GM18498 (cell line): ENCODE results near the gene DUSP3.

Experiments
- ATAC-seq: cut with Tn5 transposase; IDR thresholded peaks from one replicate; pipeline ENCODE4 v1.9.1; 2021; ENCODE audit warnings: mild to moderate bottlenecking, moderate library complexity; ENCODE audit not compliant: unreplicated experiment

DUSP3 gene

DNA sequence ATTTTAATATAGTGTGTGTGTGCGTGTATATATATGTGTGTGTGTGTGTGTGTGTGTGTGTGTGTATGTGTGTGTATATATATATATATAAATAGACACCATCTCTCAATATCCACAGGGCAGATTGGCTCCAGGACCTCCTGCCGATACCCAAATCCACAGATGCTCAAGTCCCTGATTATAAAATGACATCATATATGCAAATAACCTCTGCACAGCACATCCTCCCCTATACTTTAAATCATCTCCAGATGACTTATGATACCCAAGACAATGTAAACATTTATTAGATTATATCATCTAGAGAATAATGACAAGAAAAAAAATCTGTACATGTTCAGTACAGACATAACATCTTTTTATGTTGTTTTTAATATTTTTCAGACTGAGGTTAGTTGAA lies 7.8 kb downstream of the DUSP3 start:
- ATAC-seq: no peak

DNA sequence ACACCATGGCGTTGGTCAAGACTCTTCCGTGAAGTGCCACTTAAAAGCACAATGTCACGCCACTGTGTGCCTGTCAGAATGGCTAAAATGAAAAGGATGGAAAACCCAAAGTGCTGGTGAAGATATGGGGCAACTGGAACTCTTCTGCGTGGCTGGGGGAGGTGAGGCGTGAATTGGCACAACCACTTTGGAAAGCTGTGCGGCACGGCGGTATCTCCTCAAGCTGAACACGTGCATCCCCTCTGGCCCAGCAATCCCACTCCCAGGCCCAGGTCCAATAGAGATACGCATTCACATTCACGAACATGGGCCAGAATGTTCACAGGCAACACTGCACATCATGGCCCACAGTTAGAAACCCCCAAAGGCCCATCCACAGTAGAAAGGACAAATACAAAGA lies 8.9 kb downstream of the DUSP3 start:
- no peak for ATAC-seq

DNA sequence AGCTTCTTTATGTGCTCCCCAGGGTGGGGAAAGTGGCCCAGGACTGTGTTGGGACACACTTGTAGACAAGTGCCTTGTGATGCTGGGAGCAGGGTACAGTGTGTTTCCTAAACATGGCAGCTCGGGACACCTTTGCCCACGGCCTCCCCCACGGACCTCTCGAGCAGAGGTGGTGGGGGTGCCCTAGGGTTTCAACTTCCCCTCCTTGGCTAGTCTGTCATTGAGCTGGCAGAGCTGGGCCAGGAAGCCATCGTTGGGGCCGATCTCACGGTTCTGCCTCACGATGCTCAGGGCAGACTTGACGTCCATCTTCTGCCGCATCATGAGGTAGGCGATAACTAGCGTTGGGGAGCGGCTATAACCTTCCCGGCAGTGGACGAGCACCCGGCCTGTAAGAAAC lies 9.4 kb downstream of the DUSP3 start:
- ATAC-seq: no peak

DNA sequence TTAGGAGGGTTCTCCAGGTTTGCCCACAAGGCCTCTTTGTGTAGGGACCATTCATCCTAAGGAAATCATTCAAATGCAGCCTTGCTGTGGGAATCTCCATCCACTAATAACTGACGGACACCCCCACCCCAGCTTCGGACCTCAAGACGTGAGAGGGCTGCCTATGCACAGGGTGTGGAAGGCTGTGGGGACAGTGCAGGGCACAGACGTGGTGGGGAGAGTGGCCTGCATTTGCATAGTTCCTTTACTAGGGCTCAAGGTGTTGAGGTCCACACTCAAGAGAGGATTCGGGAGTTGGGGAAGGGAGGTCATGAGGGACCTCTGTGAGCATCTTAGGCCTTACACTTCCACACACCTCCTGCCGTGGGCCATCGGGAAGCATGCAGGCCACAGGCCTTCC lies 9.8 kb downstream of the DUSP3 start:
- no peak for ATAC-seq

DNA sequence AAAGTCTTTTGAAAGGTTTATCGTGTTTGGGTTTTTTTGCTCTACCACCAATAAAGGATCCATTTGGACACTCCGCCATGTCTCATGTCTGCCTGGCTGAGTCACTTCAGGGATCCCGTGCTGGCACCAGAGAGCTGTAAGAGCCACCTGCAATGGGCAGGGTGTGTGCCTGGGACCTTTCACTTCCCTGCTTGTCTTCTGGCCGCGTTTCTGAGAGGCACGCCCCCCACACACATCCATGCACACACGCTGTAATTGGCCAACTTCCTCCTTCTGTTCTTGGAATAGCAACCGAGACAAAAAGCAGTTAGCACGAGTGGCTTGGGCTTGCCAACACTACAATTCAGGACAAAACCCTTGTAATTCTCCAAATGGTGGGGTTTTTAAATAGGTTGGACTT lies 10.4 kb downstream of the DUSP3 start:
- ATAC-seq: no peak

DNA sequence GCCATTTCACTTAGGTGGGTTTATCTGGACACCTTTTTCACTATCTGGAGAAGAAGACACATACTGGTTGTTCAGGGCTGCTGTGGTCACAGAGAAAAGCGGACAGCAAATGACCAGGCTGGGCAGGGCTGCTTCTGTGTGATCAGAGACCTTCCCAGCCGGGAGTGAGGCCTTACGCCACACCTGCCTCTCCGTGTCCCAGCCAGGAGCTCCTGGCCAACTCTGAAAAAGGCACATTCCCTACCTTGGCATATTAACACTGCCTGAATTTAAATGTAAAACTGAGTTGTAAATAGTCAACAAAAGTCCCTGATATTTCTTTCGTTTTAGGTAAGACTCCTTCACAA lies 11.1 kb downstream of the DUSP3 start:
- no peak for ATAC-seq

DNA sequence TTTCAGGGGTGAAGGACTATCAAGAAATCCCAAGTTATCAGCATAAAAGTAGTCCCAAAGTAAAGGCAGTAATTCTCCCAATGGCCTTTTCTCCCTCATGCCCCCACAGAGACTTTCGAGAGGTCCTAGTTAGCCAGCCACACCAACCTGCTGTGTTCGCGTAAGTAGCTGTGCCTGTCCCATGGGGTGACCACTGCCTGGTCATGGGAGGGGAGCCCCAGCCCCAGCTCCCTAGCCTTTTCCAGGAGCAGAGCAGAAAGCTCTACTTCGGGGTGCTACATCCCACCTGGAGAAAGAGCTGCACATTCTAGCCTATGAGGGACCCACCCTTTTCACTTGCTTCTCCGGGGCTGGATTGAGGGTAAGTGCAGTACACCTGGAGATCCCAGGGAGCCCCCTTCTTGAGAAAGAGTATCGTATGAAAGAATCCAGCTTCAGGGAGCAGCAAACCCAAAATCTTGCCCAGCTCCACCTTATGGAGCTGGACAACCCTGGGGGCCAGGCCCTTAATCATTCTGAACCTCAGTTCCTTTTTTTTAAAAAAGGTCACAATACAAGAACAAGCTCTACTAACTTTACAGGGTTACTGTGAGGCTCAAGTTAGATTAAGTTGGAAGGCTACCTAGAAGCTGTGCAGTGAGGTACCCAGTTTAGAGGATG lies 11.6 kb downstream of the DUSP3 start:
- no peak for ATAC-seq

DNA sequence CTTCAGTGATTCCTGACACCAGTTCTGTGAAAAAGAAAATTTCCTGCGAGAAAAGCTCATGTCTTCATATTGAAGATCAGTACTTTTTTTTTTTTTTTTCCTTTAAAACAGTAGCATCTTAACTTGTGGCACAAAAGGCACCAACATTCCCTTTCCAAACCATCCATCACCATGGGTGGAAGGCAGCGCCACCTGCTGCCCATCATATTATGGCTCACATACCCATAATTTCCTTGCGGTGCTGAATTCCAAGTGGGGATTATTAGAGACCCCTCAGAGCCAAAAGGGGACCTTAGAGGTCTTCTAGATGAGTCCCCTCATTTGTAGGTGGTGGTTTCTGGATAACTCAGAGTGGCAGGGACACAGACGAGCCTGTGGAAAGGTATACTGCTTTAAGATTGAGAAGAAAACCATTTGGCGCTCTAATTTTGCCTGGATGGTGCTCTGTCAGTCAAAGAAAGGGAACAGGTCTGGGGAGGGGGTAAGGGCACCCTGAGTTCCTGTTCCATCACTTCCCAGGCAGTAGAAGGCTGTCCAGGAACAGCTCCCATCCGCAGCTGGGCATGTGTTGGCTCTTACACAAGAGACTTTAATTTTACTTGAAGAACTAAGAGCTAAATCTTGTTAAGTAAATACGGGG lies 12.2 kb downstream of the DUSP3 start:
- no peak for ATAC-seq

DNA sequence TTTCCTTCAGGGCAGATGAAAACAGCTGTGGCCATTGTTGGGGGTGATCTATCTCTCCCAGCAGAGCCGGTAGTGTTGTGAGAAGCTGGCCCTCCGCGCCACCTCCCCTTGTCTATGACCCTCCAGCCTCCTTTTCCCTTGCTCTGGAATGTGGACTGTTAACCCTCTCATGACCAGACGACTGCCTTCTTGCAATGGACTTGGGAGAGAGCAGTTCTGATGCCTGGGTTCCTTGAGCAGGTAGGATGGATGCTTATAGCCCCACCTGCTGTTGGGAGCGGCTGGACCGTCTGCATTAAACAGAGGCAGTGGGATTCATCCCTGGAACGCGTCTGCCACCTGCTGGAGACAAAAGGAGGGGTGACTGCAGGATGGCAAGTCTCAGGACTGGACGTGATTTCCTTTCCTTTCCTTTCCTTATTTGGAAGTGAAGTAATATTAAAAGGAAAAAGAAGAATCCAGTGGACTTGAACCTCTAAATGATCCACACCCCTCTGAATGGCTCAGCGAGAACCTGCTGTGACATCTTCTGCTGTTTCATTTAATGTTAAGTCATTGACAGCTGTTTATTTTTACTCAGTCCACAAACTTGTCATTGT lies 18.4 kb downstream of the DUSP3 start:
- ATAC-seq: no peak

DNA sequence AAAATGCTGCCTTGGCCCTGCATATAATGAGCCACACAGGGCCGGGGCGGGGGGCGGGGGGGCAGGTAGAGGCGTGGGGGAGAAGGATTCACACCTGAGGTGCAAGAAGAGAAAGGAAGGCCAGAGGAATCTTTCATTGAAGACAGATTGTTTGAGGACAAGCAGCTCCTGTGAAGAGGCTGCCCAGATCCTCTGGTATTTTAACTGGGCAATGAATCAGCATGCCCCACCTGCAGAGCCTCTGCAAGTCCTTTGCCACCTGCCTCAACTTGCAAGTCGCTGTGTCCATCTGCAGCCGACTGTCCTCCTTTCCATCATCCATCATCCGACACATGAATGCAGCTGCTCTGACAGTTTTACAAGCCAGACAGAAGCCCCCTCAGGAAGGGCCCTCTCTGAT lies 18.9 kb downstream of the DUSP3 start:
- no peak for ATAC-seq

DNA sequence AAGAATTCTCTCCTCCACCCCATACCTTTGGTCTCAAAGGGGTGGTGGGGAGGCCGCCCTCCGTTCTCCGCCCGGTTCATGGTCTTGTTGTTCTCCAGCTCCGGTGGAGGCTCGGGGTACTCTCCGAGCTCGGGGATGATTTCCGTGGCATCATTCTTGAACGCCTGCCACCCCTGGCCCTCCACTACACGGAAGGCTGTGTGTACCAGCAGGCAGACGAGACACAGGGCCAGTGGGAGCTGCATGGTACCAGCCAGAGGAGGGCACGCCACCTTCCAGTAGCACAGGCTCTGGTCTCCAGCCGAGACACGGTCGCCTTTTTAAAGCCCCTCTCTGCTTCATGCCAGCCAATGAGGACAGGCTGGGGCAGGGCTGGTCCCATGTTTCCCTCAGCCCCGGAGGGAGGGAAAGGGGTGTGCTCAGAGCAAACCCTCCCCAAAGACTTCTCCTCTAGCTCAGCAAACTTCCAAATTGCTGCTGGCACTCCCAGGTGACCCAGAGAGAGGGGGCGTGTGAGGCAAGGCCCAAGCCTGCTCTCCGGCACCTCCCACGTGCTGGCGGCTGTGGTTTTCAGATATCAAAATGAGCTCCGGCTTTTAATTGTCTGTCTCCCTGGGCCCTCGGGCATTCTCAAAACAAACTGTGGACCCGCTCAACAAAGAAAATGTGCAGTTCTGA lies 20.1 kb downstream of the DUSP3 start, which contains the start of gene SOST:
Gene SOST, minus strand, starts transcription at position 295 of the 678 bp plus-strand sequence. Its CDS starts 50 bp downstream, at position 245.
- no peak for ATAC-seq

DNA sequence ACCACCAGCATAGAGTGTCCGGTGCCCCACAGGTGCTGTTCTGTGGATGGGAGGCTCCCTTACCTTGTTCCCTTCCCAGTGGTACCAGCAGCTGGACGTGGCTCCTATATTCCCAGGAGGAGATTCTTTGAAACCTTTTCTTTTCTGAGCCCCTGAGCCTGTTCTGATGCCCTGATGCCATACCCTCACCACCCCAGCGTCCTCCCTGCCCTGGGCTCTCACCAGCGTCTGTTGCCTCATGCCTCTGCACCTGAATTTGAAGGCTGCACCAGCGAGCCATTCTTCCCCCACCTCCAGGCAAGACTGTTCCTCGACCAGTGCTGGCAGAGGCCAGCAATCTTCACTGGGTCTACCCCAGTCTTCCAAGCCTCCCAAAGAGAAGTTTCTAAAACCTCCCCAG lies 20.7 kb downstream of the DUSP3 start:
- ATAC-seq: no peak

DNA sequence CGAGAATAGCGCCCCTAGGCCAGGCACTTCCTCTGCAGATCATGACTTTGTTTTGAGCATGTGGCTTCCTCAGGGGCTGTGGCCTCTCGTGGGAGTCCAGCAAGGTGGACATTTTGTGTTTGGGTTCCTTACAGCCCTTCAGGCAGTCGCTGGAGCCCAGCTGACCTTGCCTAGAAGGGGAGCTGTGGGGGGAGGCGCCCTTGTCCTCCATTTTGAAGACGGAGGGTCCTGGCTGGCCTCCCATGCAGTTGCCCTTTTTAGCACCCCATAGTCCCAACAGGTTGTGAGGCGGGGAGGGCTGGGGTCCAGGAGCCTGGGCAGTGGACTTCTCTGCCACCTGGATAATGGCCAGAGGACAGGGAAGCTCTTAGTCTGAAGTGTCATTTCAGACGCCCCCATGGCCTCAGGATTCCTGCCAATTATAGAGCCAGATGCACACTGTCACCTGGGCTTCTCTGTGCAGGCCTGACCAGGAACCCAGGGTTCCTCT lies 21.6 kb downstream of the DUSP3 start:
- ATAC-seq: no peak

DNA sequence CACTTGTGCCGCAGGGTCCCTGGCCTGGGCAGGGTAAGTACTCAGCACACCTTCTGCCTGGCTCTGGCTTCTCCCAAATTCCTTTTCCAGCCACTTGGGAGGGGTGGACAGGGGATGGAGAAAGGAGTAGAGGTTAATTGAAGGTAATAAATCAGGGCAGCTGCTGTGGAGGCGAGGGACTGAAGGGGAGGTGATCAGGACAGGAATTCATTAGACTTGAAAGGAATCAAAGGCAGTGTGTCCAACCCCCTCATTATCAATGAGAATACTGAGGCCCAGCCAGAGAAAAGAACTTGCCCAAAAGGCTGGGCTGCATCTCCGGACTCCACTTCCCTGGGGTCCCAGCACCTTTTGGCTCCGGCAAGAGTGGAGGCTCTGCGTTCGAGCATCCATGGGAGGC lies 22.6 kb downstream of the DUSP3 start:
- ATAC-seq: no peak

DNA sequence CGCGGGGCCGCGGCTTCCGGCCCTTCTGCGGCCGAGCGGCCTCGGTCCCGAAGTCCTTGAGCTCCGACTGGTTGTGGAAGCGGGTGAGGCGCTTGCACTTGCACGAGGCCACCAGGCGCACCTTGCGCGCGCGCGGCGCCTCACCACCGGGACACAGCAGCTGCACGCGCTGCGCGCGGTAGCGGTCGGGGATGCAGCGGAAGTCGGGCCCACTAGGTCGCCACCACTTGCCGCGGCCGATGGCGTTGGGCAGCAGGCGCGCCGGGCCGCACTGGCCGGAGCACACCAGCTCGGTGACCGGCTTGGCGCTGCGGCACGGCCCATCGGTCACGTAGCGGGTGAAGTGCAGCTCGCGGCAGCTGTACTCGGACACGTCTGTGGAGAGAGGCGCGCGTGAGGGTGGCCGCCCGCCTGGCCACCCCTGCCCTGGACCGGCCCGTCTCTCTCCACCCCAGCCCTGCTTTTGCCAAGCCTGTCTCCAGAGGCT lies 23.3 kb downstream of the DUSP3 start:
- ATAC-seq: no peak

DNA sequence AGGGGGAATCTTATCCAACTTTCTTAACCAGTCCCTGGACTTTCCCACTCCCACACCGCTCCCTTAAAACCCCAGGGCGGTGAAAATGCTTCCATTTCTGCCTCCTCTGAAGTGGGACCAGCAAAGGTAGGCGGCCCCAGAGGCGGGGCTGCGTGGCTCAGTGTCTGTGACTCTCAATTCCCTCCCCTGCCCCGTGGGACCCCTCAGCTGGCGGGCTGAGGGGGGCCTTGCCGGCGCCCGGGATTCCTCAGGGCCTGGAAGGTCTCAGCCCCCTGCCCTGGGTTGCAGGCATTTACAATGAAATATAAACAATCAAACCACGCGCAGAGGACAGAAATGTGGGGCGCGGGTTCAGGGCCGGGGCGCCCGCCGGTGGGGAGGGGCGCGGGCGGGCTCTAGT lies 23.8 kb downstream of the DUSP3 start:
- ATAC-seq: no peak

DNA sequence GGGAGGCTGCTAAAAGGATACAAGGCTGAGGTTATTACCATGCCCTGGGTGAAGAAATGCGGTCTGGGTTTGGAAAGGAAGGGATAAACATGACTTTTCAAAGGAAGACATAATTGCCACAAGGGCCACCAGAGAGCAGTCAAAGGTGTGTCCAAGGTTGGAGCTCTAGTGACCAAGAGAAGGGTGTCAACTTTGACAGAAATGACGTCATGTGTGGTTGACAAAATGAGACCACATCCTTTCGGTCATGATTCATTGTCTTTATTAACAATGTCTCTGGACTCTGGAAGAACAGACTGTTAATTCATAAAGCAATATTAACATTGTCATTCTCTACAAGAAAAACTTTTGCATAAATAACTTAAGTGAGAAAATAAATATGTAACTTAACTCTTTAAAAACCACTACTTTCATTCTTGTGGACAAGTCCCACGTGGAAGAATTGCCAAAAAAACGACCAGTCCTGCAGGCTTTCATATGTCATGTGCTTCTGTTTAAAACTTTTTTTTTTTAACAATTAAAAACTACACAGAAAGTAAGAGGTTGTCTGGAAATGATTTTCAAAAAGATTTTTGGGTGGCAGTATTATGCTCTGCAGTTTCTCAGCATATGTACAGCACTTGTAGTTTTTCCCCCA lies 25.2 kb downstream of the DUSP3 start:
- no peak for ATAC-seq

DNA sequence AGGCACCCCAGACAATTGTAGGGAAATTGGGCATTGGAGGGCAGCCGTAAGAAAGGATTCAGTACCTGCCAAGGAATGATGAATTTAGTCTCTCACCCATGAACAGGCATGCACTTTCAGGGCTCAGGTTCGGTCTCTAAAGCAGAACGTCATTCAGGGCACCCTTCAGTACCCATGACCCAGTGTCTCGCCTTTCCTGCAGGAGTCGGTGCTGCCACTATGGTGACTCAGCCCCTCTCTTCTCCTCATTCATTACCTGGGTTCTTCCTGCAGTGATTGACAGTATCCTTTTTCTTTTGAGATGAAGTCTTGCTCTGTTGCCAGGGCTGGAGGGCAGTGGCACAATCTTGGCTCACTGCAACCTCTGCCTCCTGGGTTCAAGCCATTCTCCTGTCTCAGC lies 28.6 kb downstream of the DUSP3 start:
- ATAC-seq: no peak

DNA sequence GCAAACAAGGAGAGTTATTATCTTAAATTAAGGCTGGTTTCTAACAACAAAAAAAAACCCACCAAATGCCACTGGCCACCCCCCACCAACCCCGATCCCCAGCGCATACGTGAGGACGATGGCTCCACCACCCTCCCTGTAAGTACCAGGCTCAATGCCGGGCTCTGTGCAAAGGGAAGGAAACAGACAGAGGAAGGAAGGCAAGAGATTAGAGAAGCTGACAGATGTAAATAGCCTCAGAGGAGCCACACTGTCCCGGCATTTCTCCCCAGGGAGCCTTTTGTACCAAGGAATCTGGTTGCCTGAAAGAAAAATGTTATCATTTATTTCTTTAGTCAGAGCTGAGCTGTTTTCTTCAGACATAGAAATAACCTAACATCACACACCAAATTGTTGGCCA lies 33.2 kb downstream of the DUSP3 start:
- no peak for ATAC-seq

DNA sequence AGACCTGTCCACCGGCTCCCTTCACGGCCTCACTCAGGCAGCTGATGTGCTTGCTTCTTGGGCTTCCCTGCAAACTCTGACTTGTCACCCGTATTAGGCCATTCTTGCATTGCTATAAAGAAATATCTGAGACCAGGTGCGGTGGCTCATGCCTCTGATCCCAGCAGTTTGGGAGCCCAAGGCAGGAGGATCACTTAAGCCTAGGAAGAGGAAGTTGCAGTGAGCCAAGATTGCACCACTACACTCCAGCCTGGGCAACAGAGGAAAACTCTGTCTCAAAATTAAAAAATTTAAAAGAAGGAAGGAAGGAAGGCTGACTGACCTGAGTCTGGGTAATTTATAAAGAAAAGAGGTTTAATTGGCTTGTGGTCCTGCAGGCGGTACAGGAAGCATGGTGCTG lies 37.1 kb downstream of the DUSP3 start:
- no peak for ATAC-seq

DNA sequence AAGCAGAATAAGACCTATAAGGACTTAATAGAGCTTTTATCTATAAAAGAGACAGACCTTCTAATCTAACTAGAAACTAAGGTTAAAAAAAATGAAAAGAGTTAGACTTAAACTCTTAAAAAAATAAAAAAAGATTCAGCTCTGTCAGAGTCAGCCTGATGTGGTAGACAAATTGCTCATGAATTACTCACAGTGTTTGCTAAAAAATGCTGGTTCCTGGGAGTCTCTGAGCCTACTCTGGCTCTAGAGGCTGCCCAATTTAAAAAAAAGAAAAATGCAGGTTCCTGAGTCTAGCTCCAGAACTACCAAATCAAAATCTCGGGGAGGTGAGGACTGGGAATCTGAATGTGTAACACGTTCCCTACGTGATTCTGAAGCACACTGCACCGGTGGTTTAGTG lies 38.2 kb downstream of the DUSP3 start:
- ATAC-seq: no peak
